Measurements from ENCODE around the gene PLXDC2. TPM values are rescaled to one million over a fixed set of nuclear protein-coding genes. Genes with fewer than 3 reads are reported as not detected.

The PLXDC2 gene
- total RNA-seq, 3 donors from 2014 or later (not counting 1 experiment from before 2014, with no cell fraction given): 16.9 to 22.9 (median 21.6) TPM

DNA sequence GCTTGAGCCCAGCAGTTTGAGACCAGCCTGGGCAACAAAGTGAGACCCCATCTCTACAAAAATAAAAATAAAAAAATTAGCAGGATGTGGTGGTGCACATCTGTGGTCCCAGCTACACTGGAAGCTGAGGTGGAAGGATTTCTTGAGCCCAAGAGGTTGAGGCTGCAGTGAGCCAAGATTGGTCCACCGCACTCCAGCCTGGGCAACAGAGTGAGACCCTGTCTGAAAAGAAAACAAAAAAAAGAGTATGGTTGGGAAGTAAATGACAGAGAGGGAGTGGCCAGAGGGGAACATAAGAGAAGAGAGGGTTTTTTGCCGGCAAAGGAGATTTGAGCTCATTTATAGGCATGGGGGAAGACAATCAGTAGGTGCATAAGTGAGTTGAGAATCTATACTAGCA lies 19.7 kb downstream of the PLXDC2 start:
- DNase-seq (no peak), ATAC-seq (no peak)
- H3K27ac Mint-ChIP-seq: no peak overlapping the region

DNA sequence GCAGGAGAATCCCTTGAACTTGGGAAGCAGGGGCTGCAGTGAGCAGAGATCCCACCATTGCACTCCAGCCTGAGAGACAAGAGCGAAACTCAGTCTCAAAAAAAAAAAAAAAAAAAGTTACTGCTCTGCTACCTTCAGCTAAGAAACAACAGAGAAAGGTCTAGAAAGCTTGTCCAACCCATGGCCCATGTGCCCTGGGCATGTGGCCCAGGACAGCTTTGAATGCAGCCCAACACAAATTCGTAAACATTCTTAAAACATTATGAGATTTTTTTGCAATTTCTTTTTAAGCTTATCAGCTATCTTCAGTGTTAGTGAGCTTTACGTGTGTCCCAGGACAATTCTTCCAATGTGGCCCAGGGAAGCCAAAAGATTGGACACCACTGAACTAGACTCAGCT lies 22.9 kb downstream of the PLXDC2 start:
- 86% methylated on average over 3 of the region's 3 CpGs for WGBS (ENCODE audit: insufficient coverage)
- no peaks in the 10 kb centered on the region for H3K36me3 ChIP-seq (ENCODE audit: control insufficient read depth, insufficient read depth, low read length)
- no peak overlapping the region for H3K4me3 ChIP-seq (ENCODE audit: low read length)
- Mint-ChIP-seq H3K9me3 (no peaks in the 10 kb centered on the region), H3K4me3 (no peak overlapping the region), H3K4me1 (peaks cover 0 to 29% of the 10 kb centered on the region in 2 donors), H3K27me3 (ENCODE audit: low read depth in 2 of 2) (no peaks in the 10 kb centered on the region), H3K36me3 (no peaks in the 10 kb centered on the region), H3K27ac (no peak overlapping the region)
- intact Hi-C loops (cut with micrococcal nuclease): no loop called here
- no peak overlapping the region for H3K27ac ChIP-seq (ENCODE audit: low read length)
- no peak for DNase-seq
- TF ChIP-seq, protein P1, sequence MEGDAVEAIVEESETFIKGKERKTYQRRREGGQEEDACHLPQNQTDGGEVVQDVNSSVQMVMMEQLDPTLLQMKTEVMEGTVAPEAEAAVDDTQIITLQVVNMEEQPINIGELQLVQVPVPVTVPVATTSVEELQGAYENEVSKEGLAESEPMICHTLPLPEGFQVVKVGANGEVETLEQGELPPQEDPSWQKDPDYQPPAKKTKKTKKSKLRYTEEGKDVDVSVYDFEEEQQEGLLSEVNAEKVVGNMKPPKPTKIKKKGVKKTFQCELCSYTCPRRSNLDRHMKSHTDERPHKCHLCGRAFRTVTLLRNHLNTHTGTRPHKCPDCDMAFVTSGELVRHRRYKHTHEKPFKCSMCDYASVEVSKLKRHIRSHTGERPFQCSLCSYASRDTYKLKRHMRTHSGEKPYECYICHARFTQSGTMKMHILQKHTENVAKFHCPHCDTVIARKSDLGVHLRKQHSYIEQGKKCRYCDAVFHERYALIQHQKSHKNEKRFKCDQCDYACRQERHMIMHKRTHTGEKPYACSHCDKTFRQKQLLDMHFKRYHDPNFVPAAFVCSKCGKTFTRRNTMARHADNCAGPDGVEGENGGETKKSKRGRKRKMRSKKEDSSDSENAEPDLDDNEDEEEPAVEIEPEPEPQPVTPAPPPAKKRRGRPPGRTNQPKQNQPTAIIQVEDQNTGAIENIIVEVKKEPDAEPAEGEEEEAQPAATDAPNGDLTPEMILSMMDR (IDR thresholded peaks at IDR 0.05): no peak
- no peaks in the 10 kb centered on the region for H3K27me3 ChIP-seq (ENCODE audit: control insufficient read depth, insufficient read depth, low read length)
- no peaks in the 10 kb centered on the region for H3K9me3 ChIP-seq (ENCODE audit: control insufficient read depth, insufficient read depth, low read length)
- no peak for ATAC-seq
- no peaks in the 10 kb centered on the region for H3K4me1 ChIP-seq (ENCODE audit: control insufficient read depth, insufficient read depth, low read length)

More for the DNA sequence above, 19.7 kb downstream of the PLXDC2 start:
- H3K9me3 ChIP-seq (ENCODE audit: control insufficient read depth, insufficient read depth, low read length): no peaks in the 10 kb centered on the region
- H3K4me3 ChIP-seq (ENCODE audit: low read length): no peak overlapping the region
- 100% methylated on average over 2 of the region's 2 CpGs for WGBS (ENCODE audit: insufficient coverage)
- Mint-ChIP-seq H3K4me1 (peaks cover 0 to 16% of the 10 kb centered on the region in 2 donors), H3K4me3 (no peak overlapping the region), H3K27me3 (ENCODE audit: low read depth in 2 of 2) (no peaks in the 10 kb centered on the region), H3K36me3 (no peaks in the 10 kb centered on the region), H3K9me3 (no peaks in the 10 kb centered on the region)
- no peaks in the 10 kb centered on the region for H3K36me3 ChIP-seq (ENCODE audit: control insufficient read depth, insufficient read depth, low read length)
- no peak overlapping the region for H3K27ac ChIP-seq (ENCODE audit: low read length)
- intact Hi-C loops (cut with micrococcal nuclease): no loop called here
- H3K27me3 ChIP-seq (ENCODE audit: control insufficient read depth, insufficient read depth, low read length): no peaks in the 10 kb centered on the region
- no peaks in the 10 kb centered on the region for H3K4me1 ChIP-seq (ENCODE audit: control insufficient read depth, insufficient read depth, low read length)
- TF ChIP-seq, protein P1 (IDR thresholded peaks at IDR 0.05): no peak

DNA sequence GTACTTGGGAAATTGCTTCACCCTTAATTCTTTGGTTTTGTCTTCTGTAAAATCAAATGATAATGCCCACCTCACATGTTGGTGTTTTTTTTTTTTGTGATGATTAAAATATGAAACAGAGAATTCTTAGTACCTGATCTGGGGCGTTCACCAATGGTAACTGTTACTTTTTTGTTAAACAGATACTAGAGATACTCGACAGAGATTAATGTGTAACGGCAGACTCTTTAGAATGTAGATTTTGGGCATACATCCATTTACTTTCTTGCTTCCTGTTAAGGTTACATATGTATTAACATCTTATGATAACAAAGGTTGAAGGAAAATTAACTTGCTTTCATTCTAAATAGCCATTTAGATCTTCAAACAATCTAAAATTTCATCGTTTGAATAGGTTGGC lies 23.3 kb downstream of the PLXDC2 start:
- Histone ChIP-seq H3K36me3 (ENCODE audit: control insufficient read depth, insufficient read depth, low read length) (no peaks in the 10 kb centered on the region), H3K27ac (ENCODE audit: low read length) (no peak overlapping the region), H3K9me3 (ENCODE audit: control insufficient read depth, insufficient read depth, low read length) (no peaks in the 10 kb centered on the region), H3K4me3 (ENCODE audit: low read length) (no peak overlapping the region), H3K27me3 (ENCODE audit: control insufficient read depth, insufficient read depth, low read length) (no peaks in the 10 kb centered on the region), H3K4me1 (ENCODE audit: control insufficient read depth, insufficient read depth, low read length) (no peaks in the 10 kb centered on the region)
- H3K4me3 Mint-ChIP-seq: no peak overlapping the region
- peaks cover 0 to 28% of the 10 kb centered on the region in 2 donors for H3K4me1 Mint-ChIP-seq
- H3K9me3 Mint-ChIP-seq: no peaks in the 10 kb centered on the region
- no peak overlapping the region for H3K27ac Mint-ChIP-seq
- DNase-seq: no peak
- H3K36me3 Mint-ChIP-seq: no peaks in the 10 kb centered on the region
- intact Hi-C loops (cut with micrococcal nuclease): no loop called here
- WGBS (ENCODE audit: insufficient coverage): no CpG with 5 or more reads among the region's 4 CpGs
- TF ChIP-seq, protein P1 (IDR thresholded peaks at IDR 0.05): no peak
- no peaks in the 10 kb centered on the region for H3K27me3 Mint-ChIP-seq (ENCODE audit: low read depth in 2 of 2)
- ATAC-seq: no peak

DNA sequence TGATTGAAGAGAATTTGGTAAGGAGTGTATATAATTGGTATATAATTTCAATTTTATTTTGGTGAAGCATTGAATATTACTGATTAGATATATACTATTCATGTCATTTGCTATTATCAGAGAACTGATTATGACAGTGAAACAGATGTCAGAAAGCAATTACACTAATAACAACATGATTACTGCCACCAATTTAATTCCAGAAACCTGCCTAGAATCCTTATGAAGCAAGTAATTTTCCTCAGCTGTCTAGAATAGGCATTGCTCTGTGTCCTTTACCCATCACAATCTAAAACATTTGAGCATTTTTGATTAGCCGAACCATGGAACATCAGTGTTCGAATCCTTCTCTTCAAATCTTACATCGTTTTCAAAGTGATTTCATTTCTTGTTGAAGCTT lies 24.5 kb downstream of the PLXDC2 start:
- Mint-ChIP-seq H3K27me3 (ENCODE audit: low read depth in 2 of 2) (no peaks in the 10 kb centered on the region), H3K9me3 (no peaks in the 10 kb centered on the region), H3K4me3 (no peak overlapping the region), H3K4me1 (peaks cover under 1 to 18% of the 10 kb centered on the region in 2 donors), H3K36me3 (no peaks in the 10 kb centered on the region), H3K27ac (no peak overlapping the region)
- H3K27ac ChIP-seq (ENCODE audit: low read length): no peak overlapping the region
- H3K4me3 ChIP-seq (ENCODE audit: low read length): no peak overlapping the region
- no peaks in the 10 kb centered on the region for H3K9me3 ChIP-seq (ENCODE audit: control insufficient read depth, insufficient read depth, low read length)
- WGBS (ENCODE audit: insufficient coverage): 93% methylated on average over 3 of the region's 3 CpGs
- H3K27me3 ChIP-seq (ENCODE audit: control insufficient read depth, insufficient read depth, low read length): no peaks in the 10 kb centered on the region
- intact Hi-C loops (cut with micrococcal nuclease): no loop called here
- ATAC-seq: no peak
- TF ChIP-seq, protein P1 (IDR thresholded peaks at IDR 0.05): no peak
- H3K36me3 ChIP-seq (ENCODE audit: control insufficient read depth, insufficient read depth, low read length): no peaks in the 10 kb centered on the region
- no peak for DNase-seq
- H3K4me1 ChIP-seq (ENCODE audit: control insufficient read depth, insufficient read depth, low read length): no peaks in the 10 kb centered on the region

All from natural killer cell (primary cell).